ENCODE measurements around the gene MYBPH.

DNA sequence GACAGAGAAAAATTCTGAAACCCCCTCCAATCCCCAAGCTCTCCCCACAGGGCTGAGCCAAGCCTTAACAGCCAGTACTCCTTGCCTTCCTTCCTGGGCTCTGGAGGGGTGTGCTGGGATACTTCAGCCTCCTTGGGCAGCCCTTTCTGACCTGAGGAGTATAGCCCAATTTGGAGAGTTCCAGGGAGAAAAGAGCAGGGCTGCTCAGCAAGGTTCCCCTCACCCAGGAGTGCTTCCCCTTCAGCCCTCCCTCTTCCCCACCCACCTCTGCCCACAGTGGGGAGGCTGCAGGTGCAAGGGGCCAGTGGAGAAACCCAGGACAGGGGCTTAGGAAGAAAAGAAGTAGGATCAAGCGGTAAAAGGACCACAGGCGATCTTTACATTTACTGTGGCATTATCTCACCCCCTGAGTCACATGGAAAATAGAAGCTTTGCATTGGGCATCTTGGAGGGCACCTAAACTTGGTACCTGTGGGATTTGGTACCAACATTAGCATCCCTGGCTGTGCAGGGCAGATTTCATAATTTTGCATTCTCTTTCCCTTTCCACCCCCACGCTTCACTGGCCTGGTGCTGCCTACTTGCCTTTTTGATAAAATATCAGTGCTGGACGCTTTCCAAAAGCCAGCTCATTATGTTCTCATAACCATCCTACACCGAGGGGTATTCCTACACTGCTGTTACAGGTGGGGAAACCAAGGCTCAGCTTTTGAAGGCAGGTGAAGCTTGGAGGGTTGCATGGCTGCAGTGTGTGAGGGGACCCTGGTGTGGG is 50.9 kb downstream of the MYBPH start:
- TF ChIP-seq POLR2A (IDR thresholded peaks at IDR 0.05; ENCODE audit: low read depth, low read length), result no peak
- no peak for TF ChIP-seq POLR2AphosphoS5 (IDR thresholded peaks at IDR 0.05; ENCODE audit: low read depth, low read length)
- no peak for TF ChIP-seq TAF1 (IDR thresholded peaks at IDR 0.05; ENCODE audit: low read depth, low read length)

Measured in GM12891 (cell line).